Endothelial cell of umbilical vein (primary cell): Measurements from ENCODE around the gene TNRC6A. TPM values are rescaled to one million over a fixed set of nuclear protein-coding genes. Genes with fewer than 3 reads are reported as not detected.
"Not testable (repeated sequence)": the region's sequence is repeated elsewhere in the genome, so short reads cannot be mapped to it uniquely, and the experiment has no call there.

ENCODE experiments used
- BruUV-seq: library from RNA; stranded (reverse); fragments of 400-500 nt; replicated peaks from 2 replicates; lab custom pipeline; 2021; lab: Mats Ljungman, UMichigan
- CTCF ChIA-PET: fragments of 300-600, 350-600 bp; sonication (Branson Sonifier 250); formaldehyde crosslinking; loops from one replicate; lab custom pipeline; 2021; ENCODE audit warnings: antibody characterized with exemption, inconsistent platforms; lab: Charles Lee
- POLR2A ChIA-PET: fragments of 300-600, 350-600 bp; sonication (Branson Sonifier 250); formaldehyde crosslinking; loops from one replicate; lab custom pipeline; 2021; ENCODE audit warnings: antibody characterized with exemption, inconsistent platforms; lab: Charles Lee
- DNase-seq: peaks from one replicate; pipeline ENCODE4 v3.0.0-alpha.2; 2011; ENCODE audit warnings: low read depth, low spot score
- FAIRE-seq: peaks from 2 replicates; lab custom pipeline; 2011; peaks lifted over from hg19 to GRCh38; lab: Jason Lieb, UNC
- H2AFZ ChIP-seq: 2 replicates; pipeline ENCODE4 v1.6.0; 2012; ENCODE audit warnings: low read depth, low read length, control low read depth, inconsistent platforms
- H3K27ac ChIP-seq: 2 replicates; pipeline ENCODE4 v1.5.1; 2011; ENCODE audit warnings: low read depth, mild to moderate bottlenecking, control low read depth, low read length, moderate library complexity; ENCODE audit not compliant: insufficient read depth
- H3K27me3 ChIP-seq, 2 experiments: 2 replicates each; pipeline versions ENCODE4 v1.6.0 to v1.6.1; 2011; ENCODE audit warnings: low read length in 2 of 2, mixed read lengths in 1 of 2; ENCODE audit not compliant: control insufficient read depth in 2 of 2, insufficient read depth in 2 of 2
- H3K36me3 ChIP-seq, 2 experiments: 2 replicates in 1 of 2; 3 replicates in 1 of 2; pipeline ENCODE4 v1.5.1; 2011; ENCODE audit warnings: low read length in 2 of 2, mild to moderate bottlenecking in 1 of 2, moderate library complexity in 1 of 2; ENCODE audit not compliant: control insufficient read depth in 2 of 2, insufficient read depth in 2 of 2; ENCODE audit errors: extremely low read depth in 1 of 2
- H3K4me1 ChIP-seq: 3 replicates; pipeline ENCODE4 v1.5.1; 2011; ENCODE audit warnings: mild to moderate bottlenecking, low read length; ENCODE audit not compliant: control insufficient read depth, insufficient read depth; ENCODE audit errors: extremely low read depth
- H3K4me2 ChIP-seq: 2 replicates; pipeline ENCODE4 v1.6.1; 2011; ENCODE audit warnings: low read length, control low read depth, mixed read lengths; ENCODE audit not compliant: insufficient read depth
- H3K4me3 ChIP-seq, 3 experiments: fragments of 200-600 bp in 1 of 3; sonication (generic), shearing (Covaris generic) in 1 of 3; replicated peaks in 1 of 3; 2 replicates each; pipeline ENCODE4 v1.5.1; 2011 to 2016; ENCODE audit warnings: control low read depth in 3 of 3, low read length in 3 of 3, mild to moderate bottlenecking in 2 of 3, inconsistent platforms in 1 of 3, low read depth in 1 of 3, moderate library complexity in 1 of 3; ENCODE audit not compliant: insufficient read depth in 1 of 3
- H3K79me2 ChIP-seq: 2 replicates; pipeline ENCODE4 v1.6.0; 2012; ENCODE audit warnings: low read length, inconsistent platforms; ENCODE audit not compliant: control insufficient read depth, insufficient read depth
- H3K9ac ChIP-seq: replicated peaks from 2 replicates; pipeline ENCODE3; 2011; ENCODE audit warnings: low read length, control low read depth; ENCODE audit not compliant: insufficient read depth; ENCODE audit errors: extremely low read depth
- H3K9me1 ChIP-seq: replicated peaks from 3 replicates; pipeline ENCODE4 v1.6.0; 2011; ENCODE audit warnings: mild to moderate bottlenecking, low read length; ENCODE audit not compliant: control insufficient read depth, insufficient read depth; ENCODE audit errors: extremely low read depth
- H3K9me3 ChIP-seq: replicated peaks from 2 replicates; pipeline ENCODE4 v1.5.1; 2012; ENCODE audit warnings: low read length, inconsistent platforms; ENCODE audit not compliant: control insufficient read depth, insufficient read depth
- H4K20me1 ChIP-seq: replicated peaks from 2 replicates; pipeline ENCODE3; 2011; ENCODE audit warnings: mild to moderate bottlenecking, low read length; ENCODE audit not compliant: control insufficient read depth, insufficient read depth; ENCODE audit errors: extremely low read depth
- FOS ChIP-seq: IDR thresholded peaks from 2 replicates; pipeline ENCODE4 v1.6.1; 2011; ENCODE audit warnings: mild to moderate bottlenecking, low read length, moderate library complexity, borderline replicate concordance; ENCODE audit not compliant: insufficient read depth
- GATA2 ChIP-seq: IDR thresholded peaks from 2 replicates; pipeline ENCODE4 v1.7.0; 2011; ENCODE audit warnings: low read depth, mild to moderate bottlenecking, moderate library complexity, mixed read lengths, low read length; ENCODE audit not compliant: insufficient read length, insufficient read depth
- JUN ChIP-seq: IDR thresholded peaks from 2 replicates; pipeline ENCODE4 v1.6.1; 2011; ENCODE audit warnings: borderline replicate concordance, low read depth; ENCODE audit not compliant: insufficient read length, insufficient read depth
- MYC ChIP-seq: IDR thresholded peaks from one replicate; pipeline ENCODE4 v1.6.1; 2011; ENCODE audit warnings: mild to moderate bottlenecking, low read depth, low read length
- POLR2A ChIP-seq: IDR thresholded peaks from 2 replicates; pipeline ENCODE4 v1.6.1; 2012; ENCODE audit warnings: low read depth, mild to moderate bottlenecking, control low read depth, low read length
- POLR2AphosphoS5 ChIP-seq: IDR thresholded peaks from 2 replicates; pipeline ENCODE4 v1.6.1; 2012; ENCODE audit warnings: low read depth, mild to moderate bottlenecking, control low read depth, low read length, moderate library complexity; ENCODE audit not compliant: insufficient read depth
- dilution Hi-C: fragments of 300-500 bp; cut with MboI; formaldehyde crosslinking; loops from one replicate; pipeline ENCODE4 v1.15.0; 2019; ENCODE audit warnings: low sequenced_read_pairs; ENCODE audit not compliant: extremely low pct_ligation_motif_present
- intact Hi-C: fragments of 100-400 bp; cut with micrococcal nuclease; formaldehyde crosslinking; loops from one replicate; pipeline ENCODE4 v1.10.0; 2022
- polyA plus RNA-seq, 4 experiments: library from polyadenylated mRNA; depleted of rRNA in 3 of 4; stranded (reverse) in 3 of 4; unstranded in 1 of 4; fragments of >200 nt; gene quantifications; 2 replicates each; pipeline versions ENCODE4 v1.2.1 to v1.2.3, GENCODE V29; 2011 to 2012; ENCODE audit warnings: missing spikeins in 1 of 4
- total RNA-seq: library from RNA; stranded (reverse); gene quantifications from 2 replicates; pipeline ENCODE4 v1.2.3, GENCODE V29; 2021
- TF ChIP-seq, protein P1 (sequence below): IDR thresholded peaks from 2 replicates; pipeline ENCODE4 v1.6.1; 2011; ENCODE audit not compliant: insufficient read depth, insufficient read length
- TF ChIP-seq, protein P2 (sequence below), 2 donors: IDR thresholded peaks; 1 replicate in 1 of 2; 2 replicates in 1 of 2; pipeline ENCODE4 v1.5.1; 2011; ENCODE audit warnings: low read length in 2 of 2, mild to moderate bottlenecking in 2 of 2, moderate library complexity in 2 of 2, control low read depth in 1 of 2, inconsistent platforms in 1 of 2, low read depth in 1 of 2; ENCODE audit not compliant: insufficient read depth in 1 of 2; ENCODE audit errors: extremely low read depth in 1 of 2

Gene TNRC6A
- total and polyA plus RNA-seq, 2 donors (not counting 3 experiments of a cell fraction or from before 2014, with no cell fraction given): 39.3 to 74.5 TPM

DNA sequence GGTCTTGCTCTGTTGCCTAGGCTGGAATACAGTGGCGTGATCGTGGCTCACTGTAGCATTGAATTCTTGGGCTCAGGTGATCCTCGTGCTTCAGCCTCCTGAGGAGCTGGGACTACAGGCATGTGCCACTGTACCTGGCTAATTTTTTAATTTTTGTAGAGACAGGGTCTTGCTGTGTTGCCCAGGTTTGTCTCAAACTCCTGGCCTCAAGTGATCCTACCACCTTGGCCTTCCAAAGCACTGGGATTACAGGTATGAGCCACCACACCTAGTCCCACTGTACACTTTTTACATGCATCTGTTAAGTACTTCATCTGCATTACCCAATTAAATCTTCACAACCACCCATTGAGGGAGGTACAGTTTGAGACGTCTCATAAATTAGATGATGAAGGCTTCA is 12.4 kb downstream of the TNRC6A start:
- Histone ChIP-seq H3K9me1 (no peaks in the 10 kb centered on the region), H4K20me1 (peaks cover 33% of the 10 kb centered on the region), H3K36me3 (no peaks in the 10 kb centered on the region), H2AFZ (no peak overlapping the region), H3K79me2 (peaks cover 94% of the 10 kb centered on the region), H3K9ac (no peak overlapping the region), H3K27me3 (no peaks in the 10 kb centered on the region), H3K9me3 (no peaks in the 10 kb centered on the region), H3K4me3 (no peak overlapping the region), H3K27ac (no peak overlapping the region), H3K4me2 (no peak overlapping the region), H3K4me1 (peaks cover 30% of the 10 kb centered on the region)
- CTCF ChIA-PET: interaction anchor here (1.2 kb wide), 1 partner anchor 11 kb away, joined by 4 read pairs; no protein-coding TSS in a partner anchor
- FAIRE-seq (no peak), DNase-seq (no peak)
- dilution Hi-C loops: no loop called here
- TF ChIP-seq POLR2A: no peak
- TF ChIP-seq, protein P1, sequence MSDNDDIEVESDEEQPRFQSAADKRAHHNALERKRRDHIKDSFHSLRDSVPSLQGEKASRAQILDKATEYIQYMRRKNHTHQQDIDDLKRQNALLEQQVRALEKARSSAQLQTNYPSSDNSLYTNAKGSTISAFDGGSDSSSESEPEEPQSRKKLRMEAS: no peak
- TF ChIP-seq, protein P2, sequence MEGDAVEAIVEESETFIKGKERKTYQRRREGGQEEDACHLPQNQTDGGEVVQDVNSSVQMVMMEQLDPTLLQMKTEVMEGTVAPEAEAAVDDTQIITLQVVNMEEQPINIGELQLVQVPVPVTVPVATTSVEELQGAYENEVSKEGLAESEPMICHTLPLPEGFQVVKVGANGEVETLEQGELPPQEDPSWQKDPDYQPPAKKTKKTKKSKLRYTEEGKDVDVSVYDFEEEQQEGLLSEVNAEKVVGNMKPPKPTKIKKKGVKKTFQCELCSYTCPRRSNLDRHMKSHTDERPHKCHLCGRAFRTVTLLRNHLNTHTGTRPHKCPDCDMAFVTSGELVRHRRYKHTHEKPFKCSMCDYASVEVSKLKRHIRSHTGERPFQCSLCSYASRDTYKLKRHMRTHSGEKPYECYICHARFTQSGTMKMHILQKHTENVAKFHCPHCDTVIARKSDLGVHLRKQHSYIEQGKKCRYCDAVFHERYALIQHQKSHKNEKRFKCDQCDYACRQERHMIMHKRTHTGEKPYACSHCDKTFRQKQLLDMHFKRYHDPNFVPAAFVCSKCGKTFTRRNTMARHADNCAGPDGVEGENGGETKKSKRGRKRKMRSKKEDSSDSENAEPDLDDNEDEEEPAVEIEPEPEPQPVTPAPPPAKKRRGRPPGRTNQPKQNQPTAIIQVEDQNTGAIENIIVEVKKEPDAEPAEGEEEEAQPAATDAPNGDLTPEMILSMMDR (IDR thresholded peaks at IDR 0.05; ENCODE audit: extremely low read depth in 1 of 2, insufficient read depth in 1 of 2, low read depth in 1 of 2, low read length in 2 of 2): no peak
- no peak for TF ChIP-seq GATA2
- no peak for TF ChIP-seq POLR2AphosphoS5
- no peak for TF ChIP-seq JUN
- TF ChIP-seq FOS: no peak
- no peak for TF ChIP-seq MYC
- POLR2A ChIA-PET: no interaction called here
- BruUV-seq: no TSS peak
- intact Hi-C loops: no loop called here

DNA sequence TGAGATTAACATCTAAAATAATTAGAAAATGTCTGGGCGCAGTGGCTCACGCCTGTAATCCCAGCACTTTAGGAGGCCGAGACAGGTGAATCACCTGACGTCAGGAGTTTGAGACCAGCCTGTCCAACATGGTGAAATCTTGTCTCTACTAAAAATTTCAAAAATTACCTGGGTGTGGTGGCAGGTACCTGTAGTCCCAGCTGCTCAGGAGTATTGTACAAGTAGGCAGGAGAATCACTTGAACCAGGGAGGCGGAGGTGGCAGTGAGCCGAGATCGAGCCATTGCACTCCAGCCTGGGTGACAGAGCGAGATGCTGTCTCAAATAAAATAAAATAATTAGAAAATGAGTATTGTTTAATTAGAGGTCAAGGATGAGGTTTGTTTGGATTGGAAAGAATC is 13.2 kb downstream of the TNRC6A start:
- Histone ChIP-seq H3K4me1 (peaks cover 30% of the 10 kb centered on the region), H4K20me1 (peaks cover 37% of the 10 kb centered on the region), H3K79me2 (peaks cover 100% of the 10 kb centered on the region)
- H2AFZ ChIP-seq, DNase-seq, H3K9me1 ChIP-seq, H3K4me3 ChIP-seq, dilution Hi-C loops, CTCF ChIA-PET, BruUV-seq, FAIRE-seq, H3K9ac ChIP-seq, H3K4me2 ChIP-seq, H3K36me3 ChIP-seq, H3K27ac ChIP-seq, intact Hi-C loops, H3K9me3 ChIP-seq, POLR2A ChIA-PET, H3K27me3 ChIP-seq: not testable (repeated sequence)
